CD4-positive, alpha-beta T cell treated with Interleukin-1 beta for 1 hour (primary cell): ENCODE measurements around the gene HOXC13.

Experiments used
- DNase-seq, 2 donors: peaks; one replicate each; pipeline ENCODE4 v3.0.0-alpha.2; 2020 to 2022

The HOXC13 gene

GRCh38 chr12:53971129-53971528 is 32.5 kb downstream of the HOXC13 start:
- no peak for DNase-seq

- DNase-seq, result no peak
These were observed 33.1 kb downstream of the HOXC13 start for GRCh38 chr12:53971686-53972085.

GRCh38 chr12:53972152-53972702 is 33.6 kb downstream of the HOXC13 start:
- no peak for DNase-seq

- no peak for DNase-seq
These were observed 34.1 kb downstream of the HOXC13 start, which contains the start of gene HOXC11 for GRCh38 chr12:53972722-53973235. Gene HOXC11, plus strand, starts transcription at chr12:53973126. Its CDS starts 116 bp downstream, at chr12:53973242.

- no peak for DNase-seq
These were observed 34.8 kb downstream of the HOXC13 start for GRCh38 chr12:53973236-53974042.

GRCh38 chr12:53974084-53975063 is 35.7 kb downstream of the HOXC13 start, which contains the start of gene HOTAIR:
Gene HOTAIR, minus strand, starts transcription at chr12:53974954.
- peak; percentile 20 to 32 for DNase-seq

GRCh38 chr12:53975064-53975471 is 36.4 kb downstream of the HOXC13 start:
- DNase-seq, result no peak

GRCh38 chr12:53975479-53976152 is 37.0 kb downstream of the HOXC13 start:
- DNase-seq, result no peak

GRCh38 chr12:53976172-53976822 is 37.7 kb downstream of the HOXC13 start:
- DNase-seq, result no peak

GRCh38 chr12:53976823-53977595 is 38.4 kb downstream of the HOXC13 start:
- DNase-seq, result no peak

- no peak for DNase-seq
These were observed 39.2 kb downstream of the HOXC13 start for GRCh38 chr12:53977596-53978445.

GRCh38 chr12:53978477-53979356 is 40.1 kb downstream of the HOXC13 start:
- DNase-seq, result no peak

GRCh38 chr12:53980104-53980801 is 41.6 kb downstream of the HOXC13 start:
- DNase-seq, result no peak

GRCh38 chr12:53980802-53981496 is 42.3 kb downstream of the HOXC13 start:
- DNase-seq, result no peak

- no peak for DNase-seq
These were observed 43.3 kb downstream of the HOXC13 start for GRCh38 chr12:53981634-53982565.
